Measurements from ENCODE around the gene SCFD2. TPM values are rescaled to one million over a fixed set of nuclear protein-coding genes. Genes with fewer than 3 reads are reported as not detected.
"Not testable (repeated sequence)": the region's sequence is repeated elsewhere in the genome, so short reads cannot be mapped to it uniquely, and the experiment has no call there.

SCFD2 gene
- total and polyA plus RNA-seq, 2 of the 8 experiments (the other 6 are each of a cell fraction or from before 2014, with no cell fraction given), result 6.2 to 10.2 TPM

DNA sequence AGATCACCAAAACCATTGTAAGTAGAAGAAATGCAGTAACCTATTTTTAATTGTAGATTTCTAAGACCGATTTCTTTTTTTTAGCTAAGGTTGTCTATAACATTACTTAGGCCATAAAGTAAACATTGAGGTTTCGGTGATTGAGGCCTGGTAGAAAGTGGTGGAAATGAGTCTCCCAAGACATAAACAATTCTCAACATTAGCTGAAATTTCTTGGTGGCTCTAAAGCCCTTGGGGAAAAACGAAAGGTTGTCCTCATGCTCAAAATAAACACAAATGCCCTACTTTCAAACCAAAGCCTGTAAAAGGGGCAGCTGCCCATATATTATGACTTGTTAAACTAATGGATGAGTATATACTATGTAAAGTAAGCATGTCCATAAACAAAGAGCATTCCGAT, 98.8 kb downstream of the SCFD2 start (continued):
- no peak for TF ChIP-seq KDM1A (IDR thresholded peaks at IDR 0.05; ENCODE audit: borderline replicate concordance, low read length)
- TF ChIP-seq, protein P1, sequence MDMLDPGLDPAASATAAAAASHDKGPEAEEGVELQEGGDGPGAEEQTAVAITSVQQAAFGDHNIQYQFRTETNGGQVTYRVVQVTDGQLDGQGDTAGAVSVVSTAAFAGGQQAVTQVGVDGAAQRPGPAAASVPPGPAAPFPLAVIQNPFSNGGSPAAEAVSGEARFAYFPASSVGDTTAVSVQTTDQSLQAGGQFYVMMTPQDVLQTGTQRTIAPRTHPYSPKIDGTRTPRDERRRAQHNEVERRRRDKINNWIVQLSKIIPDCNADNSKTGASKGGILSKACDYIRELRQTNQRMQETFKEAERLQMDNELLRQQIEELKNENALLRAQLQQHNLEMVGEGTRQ (IDR thresholded peaks at IDR 0.05; ENCODE audit: low read length), result no peak
- TF ChIP-seq GTF2F1 (IDR thresholded peaks at IDR 0.05; ENCODE audit: borderline replicate concordance, low read depth, low read length), result no peak
- TF ChIP-seq CBX5 (IDR thresholded peaks at IDR 0.05; ENCODE audit: low read depth, low read length), result no peak
- no peak for TF ChIP-seq PHF8 (conservative IDR thresholded peaks at IDR 0.05; ENCODE audit: low read depth, low read length)
- TF ChIP-seq TBP (IDR thresholded peaks at IDR 0.05; ENCODE audit: low read depth, low read length), result no peak
- TF ChIP-seq SP1 (IDR thresholded peaks at IDR 0.05; ENCODE audit: low read depth, low read length), result no peak

DNA sequence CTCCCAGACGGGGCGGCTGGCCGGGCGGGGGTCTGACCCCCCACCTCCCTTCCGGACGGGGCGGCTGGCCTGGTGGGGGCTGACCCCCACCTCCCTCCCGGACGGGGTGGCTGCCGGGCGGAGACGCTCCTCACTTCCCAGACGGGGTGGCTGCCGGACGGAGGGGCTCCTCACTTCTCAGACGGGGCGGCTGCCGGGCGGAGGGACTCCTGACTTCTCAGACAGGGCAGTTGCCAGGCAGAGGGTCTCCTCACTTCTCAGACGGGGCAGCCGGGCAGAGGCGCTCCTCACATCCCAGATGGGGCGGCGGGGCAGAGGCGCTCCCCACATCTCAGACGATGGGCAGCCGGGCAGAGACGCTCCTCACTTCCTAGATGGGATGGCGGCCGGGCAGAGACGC, 109.9 kb downstream of the SCFD2 start:
- H3K27me3 ChIP-seq (replicated peaks in 1 of 4; ENCODE audit: control insufficient read depth in 3 of 4, extremely low read depth in 1 of 4, insufficient read depth in 3 of 4, low read length in 3 of 4); H3K36me3 ChIP-seq (ENCODE audit: control insufficient read depth in 2 of 4, insufficient read depth in 4 of 4, low read length in 3 of 4); H2AK5ac ChIP-seq (ENCODE audit: low read depth, low read length); POLR2A ChIA-PET (ENCODE audit: partially characterized antibody); H3K18ac ChIP-seq (ENCODE audit: extremely low read depth, low read length); H2AFZ ChIP-seq (ENCODE audit: low read length); H3K79me2 ChIP-seq (ENCODE audit: control insufficient read depth in 1 of 2, insufficient read depth in 2 of 2, low read length in 2 of 2); FAIRE-seq; H2BK20ac ChIP-seq (ENCODE audit: low read length); H2BK5ac ChIP-seq (ENCODE audit: low read depth, low read length); DNase-seq (ENCODE audit: low read depth in 1 of 2, low spot score in 2 of 2); H3K4me2 ChIP-seq (ENCODE audit: insufficient read depth in 1 of 2, low read depth in 2 of 2, low read length in 2 of 2); H3K27ac ChIP-seq (ENCODE audit: low read depth, low read length); H2BK15ac ChIP-seq (ENCODE audit: low read length); H3K14ac ChIP-seq (ENCODE audit: insufficient read length); H4K20me1 ChIP-seq (replicated peaks in 1 of 2; ENCODE audit: control insufficient read depth in 1 of 2, insufficient read depth in 2 of 2, low read length in 2 of 2); H3K56ac ChIP-seq (replicated peaks; ENCODE audit: insufficient read length, low read depth, low read length); H2BK120ac ChIP-seq (replicated peaks; ENCODE audit: low read depth, low read length); H4K91ac ChIP-seq (replicated peaks; ENCODE audit: insufficient read length, low read length); H3K4ac ChIP-seq (replicated peaks; ENCODE audit: insufficient read length, low read depth, low read length); H3K79me1 ChIP-seq (ENCODE audit: low read depth, low read length); H3K23me2 ChIP-seq (ENCODE audit: low read depth, low read length); H3K9ac ChIP-seq (replicated peaks in 1 of 4; ENCODE audit: extremely low read depth in 1 of 4, low read depth in 3 of 4, low read length in 3 of 4); H2BK12ac ChIP-seq (ENCODE audit: low read depth, low read length); H3K23ac ChIP-seq (ENCODE audit: insufficient read length); H3K4me1 ChIP-seq (replicated peaks in 1 of 4; ENCODE audit: control insufficient read depth in 3 of 4, insufficient read depth in 4 of 4, low read length in 3 of 4); CTCF ChIA-PET (ENCODE audit: partially characterized antibody); H4K8ac ChIP-seq (ENCODE audit: extremely low read depth, insufficient read depth, low read length); H4K5ac ChIP-seq (ENCODE audit: insufficient read length, low read depth, low read length); H3K4me3 ChIP-seq (ENCODE audit: extremely low read depth in 1 of 4, insufficient read depth in 2 of 4, low read depth in 3 of 4, low read length in 4 of 4): not testable (repeated sequence)
- WGBS, 2 experiments (ENCODE audit: extremely low coverage in 1 of 2, insufficient coverage in 1 of 2, insufficient read length in 1 of 2, insufficient replicate concordance in 2 of 2, low coverage in 1 of 2, low lambda C conversion rate in 2 of 2, missing lambda C conversion rate in 1 of 2), result 100% methylated on average over 1 of the region's 31 CpGs; no CpG with 5 or more reads in 1 of the 2 experiments
- H3K9me3 ChIP-seq (ENCODE audit: insufficient read depth in 2 of 2, low read depth in 1 of 2, low read length in 1 of 2), result peaks cover 0 to 12% of the 10 kb centered on the region in 2 experiments; a peak in 2 of 4 replicates

Data from H1 (cell line).